PC-9 (cell line): Measurements from ENCODE around the gene ARL8A. TPM values are rescaled to one million over a fixed set of nuclear protein-coding genes. Genes with fewer than 3 reads are reported as not detected.
A peak's percentile ranks its signal among the peaks of the same experiment; 100 is the strongest.

ENCODE experiments used
- BruUV-seq: library from RNA; stranded (reverse); fragments of 400-500 nt; replicated peaks from 2 replicates; lab custom pipeline; 2021; lab: Mats Ljungman, UMichigan
- CTCF ChIA-PET: fragments of 300-600 bp; sonication (Branson Sonifier 250); formaldehyde crosslinking; loops from one replicate; lab custom pipeline; 2022; ENCODE audit warnings: antibody characterized with exemption; lab: Charles Lee
- POLR2A ChIA-PET: fragments of 300-600 bp; sonication (Branson Sonifier 250); formaldehyde crosslinking; loops from one replicate; lab custom pipeline; 2022; ENCODE audit warnings: antibody characterized with exemption; ENCODE audit not compliant: unreplicated experiment; lab: Charles Lee
- DNase-seq, 2 experiments: peaks; one replicate each; pipeline versions ENCODE4 v3.0.0 to v3.0.0-alpha.2; 2015 to 2022; ENCODE audit warnings: mixed read lengths in 1 of 2
- H2AFZ ChIP-seq: fragments of 200-600 bp; sonication (generic); 2 replicates; pipeline ENCODE4 v1.8.1; 2017; ENCODE audit warnings: antibody characterized with exemption
- H3F3A ChIP-seq: fragments of 200-600 bp; sonication (generic); 2 replicates; pipeline ENCODE4 v1.8.1; 2017; ENCODE audit warnings: antibody characterized with exemption, mild to moderate bottlenecking, low read depth; ENCODE audit not compliant: insufficient read depth
- H3K27ac ChIP-seq: fragments of 200-600 bp; sonication (generic); 2 replicates; pipeline ENCODE4 v1.6.1; 2016; ENCODE audit warnings: mixed run types
- H3K27me3 ChIP-seq: fragments of 200-600 bp; sonication (generic); 2 replicates; pipeline ENCODE4 v1.6.1; 2016; ENCODE audit warnings: low read depth, mixed run types; ENCODE audit not compliant: insufficient read depth
- H3K36me3 ChIP-seq: fragments of 200-600 bp; sonication (generic); 2 replicates; pipeline ENCODE4 v1.6.1; 2016; ENCODE audit warnings: low read depth, mixed run types
- H3K4me1 ChIP-seq: fragments of 200-600 bp; sonication (generic); replicated peaks from 2 replicates; pipeline ENCODE4 v1.6.1; 2016; ENCODE audit warnings: mixed run types; ENCODE audit not compliant: insufficient read depth
- H3K4me2 ChIP-seq: fragments of 200-600 bp; sonication (generic); 2 replicates; pipeline ENCODE4 v1.6.1; 2017; ENCODE audit warnings: mixed run types
- H3K4me3 ChIP-seq: fragments of 200-600 bp; sonication (generic); 2 replicates; pipeline ENCODE4 v1.6.1; 2016; ENCODE audit warnings: mixed run types
- H3K79me2 ChIP-seq: fragments of 200-600 bp; sonication (generic); 2 replicates; pipeline ENCODE4 v1.6.1; 2017; ENCODE audit warnings: low read depth, mixed run types
- H3K9me2 ChIP-seq: fragments of 200-600 bp; sonication (generic); 2 replicates; pipeline ENCODE4 v1.8.1; 2017; ENCODE audit warnings: mild to moderate bottlenecking; ENCODE audit not compliant: insufficient read depth
- H3K9me3 ChIP-seq: fragments of 200-600 bp; sonication (generic); 2 replicates; pipeline ENCODE4 v1.8.1; 2016; ENCODE audit warnings: low read depth; ENCODE audit not compliant: insufficient read depth
- H4K20me1 ChIP-seq: fragments of 200-600 bp; sonication (generic); 2 replicates; pipeline ENCODE4 v1.8.1; 2017; ENCODE audit not compliant: insufficient read depth
- CTCF ChIP-seq: fragments of 200-600 bp; sonication (generic); conservative IDR thresholded peaks from 2 replicates; pipeline ENCODE4 v1.6.1; 2017; ENCODE audit warnings: mixed run types, antibody characterized with exemption, mild to moderate bottlenecking, moderate library complexity
- EZH2 ChIP-seq: fragments of 200-600 bp; sonication (generic); IDR thresholded peaks from 2 replicates; pipeline ENCODE4 v1.8.0; 2017; ENCODE audit warnings: antibody characterized with exemption, low read depth
- intact Hi-C: fragments of 100-400 bp; cut with micrococcal nuclease; formaldehyde crosslinking; loops from one replicate; pipeline ENCODE4 v1.10.0; 2022; ENCODE audit not compliant: unreplicated experiment
- total RNA-seq: library from RNA; stranded (reverse); gene quantifications from 2 replicates; pipeline ENCODE4 v1.2.3, GENCODE V29; 2021

The ARL8A gene
- total RNA-seq, 1 experiment from 2014 or later: 42.6 TPM

- ChIA-PET POLR2A (no interaction called here), CTCF (no interaction called here)
- Histone ChIP-seq H3K36me3 (0 out of 2 replicates have a peak, but pooled peaks cover 8% of the 10 kb centered on the region), H2AFZ (no peak overlapping the region), H3K27ac (no peak overlapping the region), H3F3A (peaks cover 25% of the 10 kb centered on the region; the same call in 1 of the 2 replicates), H3K27me3 (no peaks in the 10 kb centered on the region), H3K79me2 (peaks cover 45% of the 10 kb centered on the region), H3K4me3 (no peak overlapping the region), H4K20me1 (peaks cover 34% of the 10 kb centered on the region), H3K9me2 (no peaks in the 10 kb centered on the region), H3K4me2 (no peak overlapping the region), H3K4me1 (peaks cover 15% of the 10 kb centered on the region), H3K9me3 (no peaks in the 10 kb centered on the region)
- no peak for TF ChIP-seq EZH2
- no peak for TF ChIP-seq CTCF
- intact Hi-C loops: no loop called here
- DNase-seq: no peak
- no TSS peak for BruUV-seq
These were observed 3.7 kb downstream of the ARL8A start for GRCh38 chr1:202140833-202141232.

- Histone ChIP-seq H3K36me3 (0 out of 2 replicates have a peak, but pooled peaks cover 6% of the 10 kb centered on the region), H3K4me2 (no peak overlapping the region), H3F3A (peaks cover 28% of the 10 kb centered on the region), H3K27me3 (no peaks in the 10 kb centered on the region), H3K9me2 (no peaks in the 10 kb centered on the region), H3K9me3 (no peaks in the 10 kb centered on the region), H3K27ac (no peak overlapping the region), H3K4me3 (no peak overlapping the region), H3K4me1 (peaks cover 12% of the 10 kb centered on the region), H3K79me2 (peaks cover 8% of the 10 kb centered on the region; the same call in 1 of the 2 replicates), H4K20me1 (peaks cover 6% of the 10 kb centered on the region; the same call in 1 of the 2 replicates), H2AFZ (no peak overlapping the region)
- POLR2A ChIA-PET: interaction anchor here (0.6 kb wide), 2 partner anchors 65 to 236 kb away, joined by 3 to 5 read pairs; no protein-coding TSS in a partner anchor
- peak; percentile 49 to 50 for DNase-seq
- TF ChIP-seq CTCF (peak; percentile 90), EZH2 (no peak)
- intact Hi-C loops: loop anchor here (1.0 kb wide), 3 partner anchors 13 to 240 kb away; partner anchors contain the start of gene GPR37L1
- CTCF ChIA-PET: interaction anchor here (0.6 to 1.2 kb wide), 6 partner anchors 78 to 239 kb away, joined by 3 to 4 read pairs (median 3); no protein-coding TSS in a partner anchor
- BruUV-seq: no TSS peak
These were observed 9.3 kb downstream of the ARL8A start for GRCh38 chr1:202135221-202135721.

GRCh38 chr1:202134645-202135172 is 9.8 kb downstream of the ARL8A start:
- intact Hi-C loops: loop anchor here (1.0 kb wide), 3 partner anchors 12 to 239 kb away; partner anchors contain the start of gene GPR37L1
- no peak overlapping the region for H3K4me3 ChIP-seq
- peaks cover 28% of the 10 kb centered on the region for H3F3A ChIP-seq
- CTCF ChIA-PET: interaction anchor here (0.6 to 1.2 kb wide), 4 partner anchors 129 to 248 kb away, joined by 3 to 4 read pairs (median 3); no protein-coding TSS in a partner anchor
- no peaks in the 10 kb centered on the region for H3K9me3 ChIP-seq
- no peak for DNase-seq
- H2AFZ ChIP-seq: no peak overlapping the region
- peaks cover 8% of the 10 kb centered on the region; the same call in 1 of the 2 replicates for H3K79me2 ChIP-seq
- peaks cover 5% of the 10 kb centered on the region; the same call in 1 of the 2 replicates for H4K20me1 ChIP-seq
- TF ChIP-seq EZH2 (no peak), CTCF (no peak)
- 0 out of 2 replicates have a peak, but pooled peaks cover 6% of the 10 kb centered on the region for H3K36me3 ChIP-seq
- H3K4me2 ChIP-seq: no peak overlapping the region
- H3K27ac ChIP-seq: no peak overlapping the region
- POLR2A ChIA-PET: interaction anchor here (0.6 kb wide), 1 partner anchor 65 kb away, joined by 5 read pairs; no protein-coding TSS in a partner anchor
- BruUV-seq: no TSS peak
- no peaks in the 10 kb centered on the region for H3K27me3 ChIP-seq
- H3K4me1 ChIP-seq: peaks cover 12% of the 10 kb centered on the region
- H3K9me2 ChIP-seq: no peaks in the 10 kb centered on the region
